ENCODE data around the gene CDH26. TPM values are rescaled to one million over a fixed set of nuclear protein-coding genes. Genes with fewer than 3 reads are reported as not detected.
A peak's percentile ranks its signal among the peaks of the same experiment; 100 is the strongest.
"Not testable (repeated sequence)": the region's sequence is repeated elsewhere in the genome, so short reads cannot be mapped to it uniquely, and the experiment has no call there.

CDH26 gene
- total and polyA plus RNA-seq, 2 experiments from 2014 or later, result 0.38 to 1.6 TPM

DNA sequence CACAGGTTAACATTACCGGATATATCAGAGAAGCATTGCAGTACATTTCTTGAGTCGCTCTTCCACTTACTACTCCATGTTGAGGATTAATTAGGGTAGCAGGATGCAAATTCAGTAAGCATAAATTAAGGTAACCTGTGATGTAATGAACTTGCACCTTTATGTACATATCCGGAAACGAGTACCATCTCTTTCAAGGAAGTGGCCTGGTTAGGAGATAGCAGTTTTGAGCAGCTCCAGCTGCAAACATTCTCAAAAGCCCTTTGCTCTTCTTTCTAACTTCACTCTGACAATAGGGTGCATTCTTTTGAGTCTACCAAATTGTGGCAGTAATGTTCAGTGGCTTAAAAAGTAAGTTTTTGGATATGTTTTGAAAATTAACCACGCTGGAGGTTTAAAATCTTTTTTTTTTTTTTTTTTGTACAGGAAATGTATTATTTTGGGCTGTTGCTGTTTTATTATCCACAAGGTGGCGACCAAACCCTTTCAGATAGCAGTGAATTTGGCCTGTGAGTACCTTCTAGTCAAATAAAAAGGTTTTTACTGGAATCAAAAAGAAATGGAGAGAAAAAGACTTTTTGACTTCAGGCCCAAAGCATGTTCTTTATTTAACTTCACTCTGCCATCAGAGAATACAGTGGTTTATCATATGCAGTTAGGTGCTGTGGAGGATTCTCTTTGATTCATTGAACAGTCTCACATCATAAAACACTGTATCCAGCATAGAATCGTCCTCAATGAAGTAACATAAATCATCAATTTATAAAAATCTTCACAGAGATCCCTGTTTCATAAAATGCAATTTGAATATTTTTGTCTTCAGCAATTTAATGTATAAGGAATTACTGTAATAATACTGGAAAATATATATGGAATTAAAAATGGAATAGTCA lies 9.1 kb upstream of the CDH26 start:
- peak; percentile 60 to 73 for DNase-seq (ENCODE audit: low read depth in 1 of 2, low spot score in 1 of 2)
- TF ChIP-seq CTCF (IDR thresholded peaks at IDR 0.05; ENCODE audit: low read depth, low read length), result peak; percentile 67
- H3K4me1 ChIP-seq (ENCODE audit: low read depth), result peaks cover 15% of the 10 kb centered on the region

DNA sequence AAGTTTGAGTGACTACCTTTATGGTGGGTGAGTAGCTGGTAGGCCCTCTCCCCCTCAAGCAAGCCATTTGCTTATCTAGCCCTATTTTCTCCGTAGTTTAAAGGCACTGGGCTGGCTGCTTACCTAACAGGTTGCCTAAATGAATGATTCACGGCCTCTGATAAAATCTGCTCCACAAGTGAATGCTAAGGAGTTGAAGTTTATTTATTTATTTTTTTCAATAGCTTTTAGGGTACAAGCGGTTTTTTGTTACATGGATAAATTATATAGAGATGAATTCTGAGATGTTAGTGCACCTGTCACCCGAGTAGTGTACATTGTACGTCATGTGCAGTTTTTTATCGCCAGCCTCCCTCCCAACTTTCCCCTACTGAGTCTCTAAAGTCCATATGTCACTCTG lies 8.3 kb upstream of the CDH26 start:
- Histone ChIP-seq H3K4me1 (ENCODE audit: low read depth) (peaks cover 15% of the 10 kb centered on the region), H3K9me3 (ENCODE audit: low read depth) (no peaks in the 10 kb centered on the region), H3K36me3 (no peaks in the 10 kb centered on the region), H3K4me3 (no peak overlapping the region), H3K27me3 (no peaks in the 10 kb centered on the region), H3K27ac (no peak overlapping the region)
- TF ChIP-seq CTCF (IDR thresholded peaks at IDR 0.05; ENCODE audit: low read depth, low read length), result no peak
- no peak for DNase-seq (ENCODE audit: low read depth in 1 of 2, low spot score in 1 of 2)

More for the DNA sequence above, 9.1 kb upstream of the CDH26 start:
- Histone ChIP-seq H3K27ac (no peak overlapping the region), H3K9me3 (ENCODE audit: low read depth) (no peaks in the 10 kb centered on the region), H3K36me3 (peaks cover 6% of the 10 kb centered on the region), H3K27me3 (no peaks in the 10 kb centered on the region), H3K4me3 (no peak overlapping the region)

GRCh38 chr20:59954718-59955117 lies 3.5 kb upstream of the CDH26 start:
- H3K27ac ChIP-seq, result no peak overlapping the region
- no peak for DNase-seq (ENCODE audit: low read depth in 1 of 2, low spot score in 1 of 2)
- no peaks in the 10 kb centered on the region for H3K36me3 ChIP-seq
- TF ChIP-seq CTCF (IDR thresholded peaks at IDR 0.05; ENCODE audit: low read depth, low read length), result no peak
- H3K4me3 ChIP-seq, result no peak overlapping the region
- H3K4me1 ChIP-seq (ENCODE audit: low read depth), result no peaks in the 10 kb centered on the region
- no peaks in the 10 kb centered on the region for H3K27me3 ChIP-seq
- H3K9me3 ChIP-seq (ENCODE audit: low read depth), result no peaks in the 10 kb centered on the region

GRCh38 chr20:59955131-59955796 lies 3.0 kb upstream of the CDH26 start:
- no peak overlapping the region for H3K27ac ChIP-seq
- H3K36me3 ChIP-seq, result no peaks in the 10 kb centered on the region
- H3K27me3 ChIP-seq, result no peaks in the 10 kb centered on the region
- no peak overlapping the region for H3K4me3 ChIP-seq
- no peaks in the 10 kb centered on the region for H3K4me1 ChIP-seq (ENCODE audit: low read depth)
- no peak for TF ChIP-seq CTCF (IDR thresholded peaks at IDR 0.05; ENCODE audit: low read depth, low read length)
- H3K9me3 ChIP-seq (ENCODE audit: low read depth), result no peaks in the 10 kb centered on the region
- no peak for DNase-seq (ENCODE audit: low read depth in 1 of 2, low spot score in 1 of 2)

DNA sequence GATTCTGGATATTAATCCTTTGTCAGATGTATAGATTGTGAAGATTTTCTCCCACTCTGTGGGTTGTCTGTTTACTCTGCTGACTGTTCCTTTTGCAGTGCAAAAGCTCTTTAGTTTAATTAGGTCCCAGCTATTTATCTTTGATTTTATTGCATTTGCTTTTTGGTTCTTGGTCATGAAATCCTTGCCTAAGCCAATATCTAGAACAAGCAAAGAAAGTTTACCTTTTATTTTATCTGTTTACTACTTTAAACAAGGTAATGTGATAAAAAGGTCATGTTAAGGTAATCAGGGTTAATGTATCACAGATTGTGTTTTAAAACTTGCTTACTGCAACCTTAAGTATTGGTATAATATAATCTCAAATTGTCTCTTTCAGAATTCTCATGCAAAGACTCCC lies 655 bp upstream of the CDH26 start:
- H3K9me3 ChIP-seq (ENCODE audit: low read depth); DNase-seq (ENCODE audit: low read depth in 1 of 2, low spot score in 1 of 2); H3K36me3 ChIP-seq; H3K4me1 ChIP-seq (ENCODE audit: low read depth); H3K27ac ChIP-seq; H3K4me3 ChIP-seq; H3K27me3 ChIP-seq: not testable (repeated sequence)

DNA sequence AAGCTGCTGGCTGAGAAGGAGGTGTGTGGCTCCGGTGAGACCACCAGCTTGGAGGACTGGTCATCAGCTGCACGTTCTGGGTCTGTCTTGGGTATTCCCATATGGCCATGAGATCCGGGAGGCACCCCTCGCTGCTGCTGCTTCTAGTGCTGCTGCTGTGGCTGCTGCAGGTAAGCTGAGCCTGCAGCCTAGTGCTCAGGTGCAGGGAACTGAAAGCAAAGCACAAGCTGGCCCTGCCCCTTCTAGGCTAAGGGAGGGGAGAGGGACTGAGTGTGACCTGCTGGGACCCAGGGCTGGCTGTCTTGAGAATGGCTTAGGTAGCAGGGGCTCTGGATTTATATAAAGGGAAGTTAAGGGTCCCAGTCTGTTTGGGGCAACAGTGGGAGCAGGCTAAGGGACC lies 403 bp downstream of the CDH26 start:
- Histone ChIP-seq H3K9me3 (ENCODE audit: low read depth) (no peaks in the 10 kb centered on the region), H3K36me3 (no peaks in the 10 kb centered on the region), H3K27me3 (no peaks in the 10 kb centered on the region), H3K4me1 (ENCODE audit: low read depth) (no peaks in the 10 kb centered on the region), H3K4me3 (no peak overlapping the region), H3K27ac (no peak overlapping the region)
- DNase-seq (ENCODE audit: low read depth in 1 of 2, low spot score in 1 of 2), result no peak
- TF ChIP-seq CTCF (IDR thresholded peaks at IDR 0.05; ENCODE audit: low read depth, low read length), result no peak
